ENCODE data around the gene BUB3.
"Not testable (repeated sequence)": the region's sequence is repeated elsewhere in the genome, so short reads cannot be mapped to it uniquely, and the experiment has no call there.

Gene BUB3

GRCh38 chr10:123175389-123176387 is 21.5 kb downstream of the BUB3 start:
- H3K27me3 ChIP-seq (ENCODE audit: control insufficient read depth in 2 of 2, insufficient read depth in 2 of 2, low read length in 2 of 2) = no peaks in the 10 kb centered on the region
- H3K27ac ChIP-seq (ENCODE audit: low read depth in 2 of 2, low read length in 2 of 2) = no peak overlapping the region
- no peaks in the 10 kb centered on the region for H3K9me3 ChIP-seq (ENCODE audit: control insufficient read depth in 2 of 2, low read length in 2 of 2)
- no peaks in the 10 kb centered on the region for H3K4me1 ChIP-seq (ENCODE audit: control insufficient read depth in 2 of 2, insufficient read depth in 2 of 2, low read length in 2 of 2)
- H3K36me3 ChIP-seq (ENCODE audit: control insufficient read depth in 2 of 2, insufficient read depth in 2 of 2, low read length in 2 of 2) = peaks cover 0 to 3% of the 10 kb centered on the region in 2 donors
- no peak overlapping the region for H3K9ac ChIP-seq (ENCODE audit: low read depth in 1 of 2, low read length in 2 of 2)
- H3K4me3 ChIP-seq (ENCODE audit: low read length in 2 of 2) = no peak overlapping the region

GRCh38 chr10:123178390-123178789 is 24.2 kb downstream of the BUB3 start:
- H3K4me1 ChIP-seq (ENCODE audit: control insufficient read depth in 2 of 2, insufficient read depth in 2 of 2, low read length in 2 of 2); H3K27me3 ChIP-seq (ENCODE audit: control insufficient read depth in 2 of 2, insufficient read depth in 2 of 2, low read length in 2 of 2); H3K27ac ChIP-seq (ENCODE audit: low read depth in 2 of 2, low read length in 2 of 2); H3K36me3 ChIP-seq (ENCODE audit: control insufficient read depth in 2 of 2, insufficient read depth in 2 of 2, low read length in 2 of 2); H3K9ac ChIP-seq (ENCODE audit: low read depth in 1 of 2, low read length in 2 of 2); H3K9me3 ChIP-seq (ENCODE audit: control insufficient read depth in 2 of 2, low read length in 2 of 2); H3K4me3 ChIP-seq (ENCODE audit: low read length in 2 of 2): not testable (repeated sequence)

GRCh38 chr10:123180101-123181090 is 26.2 kb downstream of the BUB3 start:
- Histone ChIP-seq H3K36me3 (ENCODE audit: control insufficient read depth in 2 of 2, insufficient read depth in 2 of 2, low read length in 2 of 2) (no peaks in the 10 kb centered on the region), H3K9ac (ENCODE audit: low read depth in 1 of 2, low read length in 2 of 2) (no peak overlapping the region), H3K27me3 (ENCODE audit: control insufficient read depth in 2 of 2, insufficient read depth in 2 of 2, low read length in 2 of 2) (no peaks in the 10 kb centered on the region), H3K9me3 (ENCODE audit: control insufficient read depth in 2 of 2, low read length in 2 of 2) (peaks cover 0 to 2% of the 10 kb centered on the region in 2 donors), H3K4me1 (ENCODE audit: control insufficient read depth in 2 of 2, insufficient read depth in 2 of 2, low read length in 2 of 2) (no peaks in the 10 kb centered on the region), H3K4me3 (ENCODE audit: low read length in 2 of 2) (no peak overlapping the region), H3K27ac (ENCODE audit: low read depth in 2 of 2, low read length in 2 of 2) (no peak overlapping the region)

GRCh38 chr10:123183724-123184123 is 29.5 kb downstream of the BUB3 start:
- no peaks in the 10 kb centered on the region for H3K27me3 ChIP-seq (ENCODE audit: control insufficient read depth in 2 of 2, insufficient read depth in 2 of 2, low read length in 2 of 2)

GRCh38 chr10:123187781-123188180 is 33.6 kb downstream of the BUB3 start:
- H3K27me3 ChIP-seq (ENCODE audit: control insufficient read depth in 2 of 2, insufficient read depth in 2 of 2, low read length in 2 of 2) = no peaks in the 10 kb centered on the region
- no peak overlapping the region for H3K4me3 ChIP-seq (ENCODE audit: low read length in 2 of 2)
- H3K4me1 ChIP-seq (ENCODE audit: control insufficient read depth in 2 of 2, insufficient read depth in 2 of 2, low read length in 2 of 2) = no peaks in the 10 kb centered on the region
- peaks cover 2 to 3% of the 10 kb centered on the region in 2 donors for H3K9me3 ChIP-seq (ENCODE audit: control insufficient read depth in 2 of 2, low read length in 2 of 2)
- H3K9ac ChIP-seq (ENCODE audit: low read depth in 1 of 2, low read length in 2 of 2) = no peak overlapping the region
- peaks cover 3 to 5% of the 10 kb centered on the region in 2 donors for H3K36me3 ChIP-seq (ENCODE audit: control insufficient read depth in 2 of 2, insufficient read depth in 2 of 2, low read length in 2 of 2)
- no peak overlapping the region for H3K27ac ChIP-seq (ENCODE audit: low read depth in 2 of 2, low read length in 2 of 2)

More at GRCh38 chr10:123183724-123184123, 29.5 kb downstream of the BUB3 start:
- Histone ChIP-seq H3K27ac (ENCODE audit: low read depth in 2 of 2, low read length in 2 of 2) (no peak overlapping the region), H3K4me3 (ENCODE audit: low read length in 2 of 2) (no peak overlapping the region), H3K36me3 (ENCODE audit: control insufficient read depth in 2 of 2, insufficient read depth in 2 of 2, low read length in 2 of 2) (peaks cover 0 to 3% of the 10 kb centered on the region in 2 donors), H3K9me3 (ENCODE audit: control insufficient read depth in 2 of 2, low read length in 2 of 2) (peaks cover 2 to 3% of the 10 kb centered on the region in 2 donors), H3K4me1 (ENCODE audit: control insufficient read depth in 2 of 2, insufficient read depth in 2 of 2, low read length in 2 of 2) (no peaks in the 10 kb centered on the region), H3K9ac (ENCODE audit: low read depth in 1 of 2, low read length in 2 of 2) (no peak overlapping the region)

- no peaks in the 10 kb centered on the region for H3K27me3 ChIP-seq (ENCODE audit: control insufficient read depth in 2 of 2, insufficient read depth in 2 of 2, low read length in 2 of 2)
- H3K9me3 ChIP-seq (ENCODE audit: control insufficient read depth in 2 of 2, low read length in 2 of 2) = no peaks in the 10 kb centered on the region
- H3K4me1 ChIP-seq (ENCODE audit: control insufficient read depth in 2 of 2, insufficient read depth in 2 of 2, low read length in 2 of 2) = no peaks in the 10 kb centered on the region
- peaks cover 0 to 5% of the 10 kb centered on the region in 2 donors for H3K36me3 ChIP-seq (ENCODE audit: control insufficient read depth in 2 of 2, insufficient read depth in 2 of 2, low read length in 2 of 2)
- no peak overlapping the region for H3K4me3 ChIP-seq (ENCODE audit: low read length in 2 of 2)
- H3K9ac ChIP-seq (ENCODE audit: low read depth in 1 of 2, low read length in 2 of 2) = no peak overlapping the region
- H3K27ac ChIP-seq (ENCODE audit: low read depth in 2 of 2, low read length in 2 of 2) = no peak overlapping the region
Observed at GRCh38 chr10:123191886-123192285, 37.7 kb downstream of the BUB3 start.

- no peak overlapping the region for H3K9ac ChIP-seq (ENCODE audit: low read depth in 1 of 2, low read length in 2 of 2)
Observed at GRCh38 chr10:123194056-123194455, 39.9 kb downstream of the BUB3 start.

GRCh38 chr10:123200531-123200930 is 46.3 kb downstream of the BUB3 start:
- Histone ChIP-seq H3K4me3 (ENCODE audit: low read length in 2 of 2) (no peak overlapping the region), H3K27ac (ENCODE audit: low read depth in 2 of 2, low read length in 2 of 2) (no peak overlapping the region), H3K9me3 (ENCODE audit: control insufficient read depth in 2 of 2, low read length in 2 of 2) (no peaks in the 10 kb centered on the region)

More at GRCh38 chr10:123194056-123194455, 39.9 kb downstream of the BUB3 start:
- no peaks in the 10 kb centered on the region for H3K4me1 ChIP-seq (ENCODE audit: control insufficient read depth in 2 of 2, insufficient read depth in 2 of 2, low read length in 2 of 2)
- H3K4me3 ChIP-seq (ENCODE audit: low read length in 2 of 2) = no peak overlapping the region
- H3K9me3 ChIP-seq (ENCODE audit: control insufficient read depth in 2 of 2, low read length in 2 of 2) = no peaks in the 10 kb centered on the region
- no peaks in the 10 kb centered on the region for H3K27me3 ChIP-seq (ENCODE audit: control insufficient read depth in 2 of 2, insufficient read depth in 2 of 2, low read length in 2 of 2)
- peaks cover 0 to 5% of the 10 kb centered on the region in 2 donors for H3K36me3 ChIP-seq (ENCODE audit: control insufficient read depth in 2 of 2, insufficient read depth in 2 of 2, low read length in 2 of 2)
- no peak overlapping the region for H3K27ac ChIP-seq (ENCODE audit: low read depth in 2 of 2, low read length in 2 of 2)

GRCh38 chr10:123202506-123202905 is 48.3 kb downstream of the BUB3 start:
- H3K27me3 ChIP-seq (ENCODE audit: control insufficient read depth in 2 of 2, insufficient read depth in 2 of 2, low read length in 2 of 2) = no peaks in the 10 kb centered on the region
- H3K4me3 ChIP-seq (ENCODE audit: low read length in 2 of 2) = no peak overlapping the region
- no peaks in the 10 kb centered on the region for H3K4me1 ChIP-seq (ENCODE audit: control insufficient read depth in 2 of 2, insufficient read depth in 2 of 2, low read length in 2 of 2)
- H3K9ac ChIP-seq (ENCODE audit: low read depth in 1 of 2, low read length in 2 of 2) = no peak overlapping the region
- H3K27ac ChIP-seq (ENCODE audit: low read depth in 2 of 2, low read length in 2 of 2) = no peak overlapping the region
- H3K36me3 ChIP-seq (ENCODE audit: control insufficient read depth in 2 of 2, insufficient read depth in 2 of 2, low read length in 2 of 2) = no peaks in the 10 kb centered on the region
- H3K9me3 ChIP-seq (ENCODE audit: control insufficient read depth in 2 of 2, low read length in 2 of 2) = no peaks in the 10 kb centered on the region

More at GRCh38 chr10:123200531-123200930, 46.3 kb downstream of the BUB3 start:
- no peaks in the 10 kb centered on the region for H3K27me3 ChIP-seq (ENCODE audit: control insufficient read depth in 2 of 2, insufficient read depth in 2 of 2, low read length in 2 of 2)
- H3K9ac ChIP-seq (ENCODE audit: low read depth in 1 of 2, low read length in 2 of 2) = no peak overlapping the region
- no peaks in the 10 kb centered on the region for H3K36me3 ChIP-seq (ENCODE audit: control insufficient read depth in 2 of 2, insufficient read depth in 2 of 2, low read length in 2 of 2)
- no peaks in the 10 kb centered on the region for H3K4me1 ChIP-seq (ENCODE audit: control insufficient read depth in 2 of 2, insufficient read depth in 2 of 2, low read length in 2 of 2)
